ENCODE measurements around the gene ZBTB46. TPM values are rescaled to one million over a fixed set of nuclear protein-coding genes. Genes with fewer than 3 reads are reported as not detected.

Gene ZBTB46
- total RNA-seq, 1 experiment from 2014 or later, result 27.1 TPM

GRCh38 chr20:63809856-63810255 is 21.2 kb downstream of the ZBTB46 start:
- Histone ChIP-seq H4K8ac (replicated peaks; ENCODE audit: insufficient read length, low read depth, low read length) (no peak overlapping the region), H3K23me2 (ENCODE audit: insufficient read length, low read depth, low read length, poor library complexity, severe bottlenecking) (no peaks in the 10 kb centered on the region), H3K4me1 (ENCODE audit: insufficient read depth, low read length) (no peaks in the 10 kb centered on the region), H3K18ac (ENCODE audit: insufficient read length, low read depth, low read length) (no peak overlapping the region), H2AFZ (ENCODE audit: low read length) (no peak overlapping the region), H3K4me2 (ENCODE audit: insufficient read depth, insufficient read length, low read length) (no peak overlapping the region), H3K27ac (ENCODE audit: insufficient read length, low read depth, low read length) (no peak overlapping the region), H2BK5ac (ENCODE audit: insufficient read length, low read length) (no peak overlapping the region), H3K4ac (ENCODE audit: low read depth, low read length) (no peak overlapping the region), H3K56ac (ENCODE audit: insufficient read length, low read depth, low read length) (no peak overlapping the region), H4K91ac (ENCODE audit: insufficient read length, low read depth, low read length) (no peak overlapping the region), H2BK20ac (ENCODE audit: low read depth, low read length, poor library complexity, severe bottlenecking) (no peak overlapping the region), H3K23ac (ENCODE audit: insufficient read length, low read depth, low read length) (no peak overlapping the region), H3K9ac (ENCODE audit: extremely low read depth, insufficient read length, low read length) (no peak overlapping the region), H2BK120ac (ENCODE audit: low read depth, low read length, poor library complexity, severe bottlenecking) (no peak overlapping the region), H2AK5ac (ENCODE audit: insufficient read length, low read length) (no peak overlapping the region), H3T11ph (ENCODE audit: low read length) (no peak overlapping the region), H3K79me2 (ENCODE audit: insufficient read depth, low read length) (no peaks in the 10 kb centered on the region), H2BK12ac (ENCODE audit: insufficient read length, low read depth, low read length) (no peak overlapping the region), H3K14ac (ENCODE audit: insufficient read depth, low read length) (no peak overlapping the region), H4K20me1 (ENCODE audit: control insufficient read depth, insufficient read depth, insufficient read length) (no peaks in the 10 kb centered on the region), H3K9me3 (ENCODE audit: control insufficient read depth, low read depth, low read length) (no peaks in the 10 kb centered on the region), H3K79me1 (ENCODE audit: insufficient read depth, low read depth, low read length, poor library complexity, severe bottlenecking) (no peaks in the 10 kb centered on the region), H3K27me3 (ENCODE audit: insufficient read depth, low read length) (no peaks in the 10 kb centered on the region), H2BK15ac (ENCODE audit: low read depth, low read length) (no peak overlapping the region), H4K5ac (ENCODE audit: insufficient read length, low read depth, low read length) (no peak overlapping the region)
- DNase-seq, result no peak
- WGBS (ENCODE audit: extremely low coverage, insufficient read length, low lambda C conversion rate), result no CpG with 5 or more reads among the region's 9 CpGs
- Mint-ChIP-seq H3K4me3 (no peak overlapping the region), H3K27ac (peak overlapping the region in 2 of 3 experiments; percentile 56 to 66; a peak in 3 of 7 replicates), H3K36me3 (ENCODE audit: insufficient read depth in 1 of 3, low read depth in 3 of 3) (peaks cover 0 to 4% (median 0%) of the 10 kb centered on the region in 3 experiments; a peak in 6 of 7 replicates), H3K4me1 (peaks cover 9 to 11% of the 10 kb centered on the region in 2 experiments; a peak in 2 of 4 replicates), H3K9me3 (no peaks in the 10 kb centered on the region), H3K27me3 (ENCODE audit: low read depth) (no peaks in the 10 kb centered on the region)
- TF ChIP-seq CTCF (conservative IDR thresholded peaks at IDR 0.05), result no peak
